Measurements from ENCODE around the gene LMO4.

GRCh38 chr1:87307931-87308330 lies 20.7 kb upstream of the LMO4 start:
- no peak for TF ChIP-seq CTCF (IDR thresholded peaks at IDR 0.05; ENCODE audit: low read length)
- no peak for TF ChIP-seq EZH2 (IDR thresholded peaks at IDR 0.05; ENCODE audit: borderline replicate concordance, low read length)
